HG02588 (cell line): Measurements from ENCODE around the gene QARS1.

Source experiments
- ATAC-seq: cut with Tn5 transposase; IDR thresholded peaks from one replicate; pipeline ENCODE4 v1.9.1; 2021; ENCODE audit warnings: mild to moderate bottlenecking, moderate library complexity; ENCODE audit not compliant: unreplicated experiment

QARS1 gene

GRCh38 chr3:49104427-49105291, at the start of gene QARS1:
QARS1 (minus strand) TSS chr3:49104757; CDS start chr3:49104733, 24 bp downstream.
- ATAC-seq = peak; percentile 90

DNA sequence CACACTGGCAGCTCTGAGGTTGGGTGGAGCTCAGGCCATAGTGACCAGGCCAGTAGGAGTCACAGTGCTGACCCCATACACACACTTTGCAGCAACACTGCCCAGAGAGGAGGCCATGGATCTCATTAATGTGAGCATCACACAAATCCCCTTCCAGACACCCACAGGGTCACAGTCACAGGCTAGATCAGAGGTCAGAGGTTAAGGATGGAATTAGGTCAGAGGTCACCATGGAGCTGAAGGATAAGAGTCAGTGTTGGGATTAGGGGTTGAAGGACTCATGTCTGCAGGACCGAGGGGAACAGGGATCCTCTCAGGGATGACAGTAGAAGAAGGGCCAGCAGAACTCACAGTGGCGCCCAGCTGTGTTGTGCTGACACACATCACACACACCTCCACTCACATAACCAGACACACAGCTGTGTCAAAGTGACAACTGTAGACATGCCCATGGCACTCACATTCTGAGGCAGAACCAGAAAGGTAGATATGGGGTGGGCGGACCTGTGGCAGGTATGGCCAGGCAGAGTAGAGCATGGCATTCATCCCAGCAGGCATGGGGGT, 48.9 kb upstream of the QARS1 start:
- ATAC-seq = no peak

- ATAC-seq = no peak
Measured at GRCh38 chr3:49151610-49152009, 47.1 kb upstream of the QARS1 start.

DNA sequence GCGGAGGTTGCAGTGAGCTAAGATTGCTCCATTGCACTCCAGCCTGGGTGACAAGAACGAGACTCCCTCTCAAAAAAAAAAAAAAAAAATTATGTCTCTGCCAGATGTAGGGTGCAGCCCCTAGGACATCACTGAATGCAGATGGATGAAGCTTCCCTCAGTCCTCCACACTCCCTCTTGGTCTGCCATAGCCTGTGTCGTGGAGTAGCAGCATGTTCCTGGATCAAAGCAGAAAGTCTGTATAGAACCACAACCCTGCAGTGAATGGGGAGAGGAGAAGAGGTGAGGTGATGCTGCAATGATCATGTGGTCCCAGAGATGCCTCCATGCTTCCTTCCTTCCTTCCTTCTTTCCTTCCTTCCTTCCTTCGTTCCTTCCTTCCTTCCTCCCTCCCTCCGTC, 43.6 kb upstream of the QARS1 start:
- ATAC-seq = no peak

- no peak for ATAC-seq
Measured at GRCh38 chr3:49140080-49140479, 35.5 kb upstream of the QARS1 start.

DNA sequence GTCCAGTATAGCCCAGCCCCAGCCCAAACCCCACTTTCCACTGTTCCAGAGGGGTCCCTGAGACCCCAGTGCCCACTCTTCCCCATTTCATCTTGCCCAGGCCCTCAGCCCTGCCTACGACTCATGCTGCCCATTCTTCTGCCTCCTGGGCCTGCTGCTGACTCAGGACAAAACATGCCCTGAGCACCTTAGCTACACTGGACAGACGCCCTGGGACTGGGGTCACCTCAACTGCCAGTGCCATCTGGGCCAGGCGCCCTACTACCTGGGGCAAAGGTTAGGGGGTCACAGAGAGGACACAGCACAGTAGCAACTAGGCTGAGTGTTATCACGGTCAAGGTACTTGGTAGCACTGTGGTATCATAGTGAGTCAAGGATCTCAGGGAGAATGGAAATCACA, 30.9 kb upstream of the QARS1 start:
- no peak for ATAC-seq

GRCh38 chr3:49134471-49135265, 30.1 kb upstream of the QARS1 start:
- ATAC-seq = no peak

GRCh38 chr3:49133226-49133951, 28.8 kb upstream of the QARS1 start:
- no peak for ATAC-seq

- ATAC-seq = no peak
Measured at GRCh38 chr3:49132437-49133225, 28.1 kb upstream of the QARS1 start, which contains the start of gene LAMB2. LAMB2 (minus strand) TSS chr3:49133050; CDS start chr3:49132867, 183 bp downstream.

DNA sequence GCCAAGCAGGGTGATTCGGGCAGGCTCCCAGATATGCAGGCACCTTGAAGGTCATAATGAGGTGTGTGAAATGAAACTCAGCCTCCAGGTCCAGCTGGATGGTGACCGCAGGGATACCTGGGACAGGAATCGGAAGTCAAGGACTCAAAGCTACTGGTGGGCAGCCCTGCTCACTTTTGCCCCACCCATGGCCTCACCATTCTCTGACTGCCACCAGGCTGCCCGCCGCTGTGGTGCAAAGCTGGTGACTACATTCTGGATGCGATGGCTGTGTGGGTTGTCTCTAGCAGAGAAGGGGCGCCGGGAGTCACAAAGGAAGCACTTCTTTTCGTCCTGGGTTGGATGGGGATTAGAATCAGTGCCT, 27.5 kb upstream of the QARS1 start:
- ATAC-seq = no peak

DNA sequence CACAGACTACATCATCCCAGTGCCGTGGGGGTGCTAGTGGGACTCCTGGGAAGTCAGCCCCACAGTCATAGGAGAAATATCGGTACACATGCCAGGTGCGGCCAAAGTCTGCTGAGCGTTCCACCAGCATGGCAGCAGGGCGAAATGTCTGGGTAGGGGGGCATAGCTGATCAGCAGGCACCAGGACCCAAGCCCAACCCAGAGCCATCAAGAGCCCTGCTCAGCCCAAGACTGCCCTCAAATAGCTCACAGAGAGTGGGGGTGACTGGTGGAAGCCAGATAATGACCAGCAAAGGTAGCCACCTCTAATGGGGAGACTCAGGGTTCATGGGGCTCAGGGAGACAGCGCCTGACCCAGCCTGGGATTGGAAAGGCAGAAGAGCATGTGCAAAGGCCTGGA, 27.0 kb upstream of the QARS1 start:
- no peak for ATAC-seq

DNA sequence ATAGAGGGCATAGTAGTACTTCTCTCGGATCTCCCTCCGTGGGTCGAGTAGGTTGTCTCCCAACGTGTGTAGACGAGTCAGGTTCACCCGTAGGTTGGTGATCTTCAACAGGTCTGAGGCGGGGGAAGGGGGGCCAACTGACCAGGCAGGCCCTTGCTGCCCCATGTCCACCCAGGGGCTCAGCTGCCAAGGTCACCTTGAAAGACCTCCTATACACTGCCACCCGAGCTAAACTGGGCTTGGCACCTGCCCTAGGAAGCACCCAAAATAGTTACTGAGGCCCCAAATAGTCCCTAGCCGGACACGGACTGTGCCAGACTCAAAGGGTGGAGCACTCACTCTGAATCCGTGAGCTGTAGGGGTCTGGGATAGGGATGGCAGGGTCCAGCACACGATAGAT, 26.5 kb upstream of the QARS1 start:
- ATAC-seq = no peak

- no peak for ATAC-seq
Measured at GRCh38 chr3:49124991-49125670, 20.6 kb upstream of the QARS1 start.

DNA sequence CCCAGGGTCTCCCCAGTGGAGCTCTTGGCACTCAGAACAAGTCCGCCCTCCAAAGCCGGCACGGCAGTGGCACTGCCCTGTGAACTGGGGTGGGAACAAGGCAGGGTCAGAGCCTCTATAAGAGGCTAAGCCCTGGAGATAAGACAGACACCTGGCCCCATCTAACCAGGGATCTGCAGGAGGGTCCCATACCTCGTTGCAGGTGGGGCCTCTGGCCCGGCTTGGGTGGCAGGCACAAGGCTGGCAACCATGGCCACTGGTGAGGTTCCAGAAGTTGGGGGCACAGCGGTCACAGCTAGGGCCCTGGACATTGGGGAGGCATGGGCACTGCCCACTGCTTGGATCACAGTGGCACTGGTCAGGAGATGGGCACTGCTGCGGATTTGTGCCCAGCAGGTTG, 19.6 kb upstream of the QARS1 start:
- ATAC-seq = no peak

GRCh38 chr3:49123687-49124086, 19.1 kb upstream of the QARS1 start:
- no peak for ATAC-seq

DNA sequence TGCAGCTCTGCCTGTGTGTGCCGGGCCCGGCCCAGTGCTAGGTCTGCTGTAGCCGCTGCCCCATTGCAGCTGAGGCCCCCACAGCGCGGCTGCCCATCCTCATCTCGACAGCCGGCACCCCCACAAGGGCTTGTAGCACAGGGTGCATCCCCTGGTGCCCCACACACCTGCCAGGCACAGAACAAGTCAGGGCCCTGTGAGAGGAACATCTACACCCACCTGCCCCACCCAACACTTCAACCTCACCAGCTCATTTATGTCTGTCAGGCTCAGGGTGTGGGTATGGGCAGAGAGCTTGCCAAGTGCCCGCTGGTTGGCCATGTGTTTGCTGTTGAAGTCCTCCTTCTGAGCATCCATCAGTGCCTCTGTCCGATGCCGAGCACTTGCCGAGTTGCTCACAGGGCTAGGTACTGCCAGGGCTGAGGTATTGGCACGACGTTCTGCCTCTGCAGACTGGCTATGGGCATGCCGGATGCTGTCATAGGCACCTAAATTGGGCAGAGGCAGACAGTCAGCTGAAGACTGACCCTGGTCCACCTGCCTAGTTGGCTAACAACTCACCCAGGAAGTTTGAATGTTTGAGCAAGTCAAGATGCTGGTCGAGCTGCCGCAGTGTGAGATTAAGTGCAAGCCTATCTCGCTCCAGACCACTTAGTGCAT, 18.5 kb upstream of the QARS1 start:
- no peak for ATAC-seq

DNA sequence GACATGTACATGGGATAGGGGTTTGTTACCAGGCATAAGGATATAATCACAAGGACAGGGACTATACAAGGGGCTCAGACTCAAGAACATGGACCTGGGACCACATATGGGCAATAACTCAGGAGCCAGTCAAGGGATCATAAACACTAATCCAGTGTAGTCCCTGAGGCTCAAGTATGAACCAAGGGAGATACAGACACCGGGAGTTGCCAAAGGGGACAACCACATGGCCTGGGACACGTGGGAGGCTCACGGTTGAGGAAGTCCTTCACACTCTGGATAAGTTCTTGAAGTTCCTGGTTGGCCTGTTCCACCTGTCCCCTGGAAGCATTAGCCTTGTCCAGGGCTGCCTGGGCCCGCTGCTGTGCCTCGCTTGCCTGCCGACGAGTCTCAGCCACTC, 17.9 kb upstream of the QARS1 start:
- no peak for ATAC-seq

- ATAC-seq = no peak
Measured at GRCh38 chr3:49122022-49122421, 17.5 kb upstream of the QARS1 start.

DNA sequence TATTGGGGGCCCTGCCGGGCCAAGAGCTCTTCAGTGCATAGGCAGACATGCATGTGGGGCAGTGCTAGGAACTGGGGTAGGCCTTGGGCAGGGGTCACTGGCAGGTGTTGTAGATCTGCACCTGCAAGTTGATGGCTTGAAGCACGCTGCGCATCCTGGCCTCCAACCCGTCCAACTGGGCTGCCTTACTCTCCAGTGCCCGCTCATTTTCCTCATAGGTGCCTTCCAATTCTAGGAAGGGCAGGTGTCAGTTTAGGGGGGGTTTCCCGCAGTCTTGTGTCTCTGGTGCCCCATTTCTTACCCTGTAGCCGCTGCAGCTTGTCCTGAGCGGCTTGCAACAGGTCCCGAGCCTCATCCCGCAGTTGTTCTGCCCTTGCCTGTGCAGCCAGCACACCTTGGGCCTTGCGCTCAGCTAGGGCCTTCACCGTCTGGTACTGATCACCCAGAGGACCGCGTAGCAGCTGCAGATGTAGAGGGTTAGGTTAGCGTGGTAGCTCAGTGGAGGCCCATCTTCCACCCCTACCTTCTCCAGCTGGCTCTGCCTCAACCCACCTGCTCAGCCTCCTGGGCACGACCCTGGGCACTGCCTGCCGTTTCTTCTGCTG, 16.7 kb upstream of the QARS1 start:
- ATAC-seq = no peak
